GM21529 (cell line): Measurements from ENCODE around the gene FLCN.
"Not testable (repeated sequence)": the region's sequence is repeated elsewhere in the genome, so short reads cannot be mapped to it uniquely, and the experiment has no call there.

ENCODE experiments used
- ATAC-seq: cut with Tn5 transposase; IDR thresholded peaks from one replicate; pipeline ENCODE4 v1.9.1; 2021; ENCODE audit not compliant: unreplicated experiment

FLCN gene, protein sequence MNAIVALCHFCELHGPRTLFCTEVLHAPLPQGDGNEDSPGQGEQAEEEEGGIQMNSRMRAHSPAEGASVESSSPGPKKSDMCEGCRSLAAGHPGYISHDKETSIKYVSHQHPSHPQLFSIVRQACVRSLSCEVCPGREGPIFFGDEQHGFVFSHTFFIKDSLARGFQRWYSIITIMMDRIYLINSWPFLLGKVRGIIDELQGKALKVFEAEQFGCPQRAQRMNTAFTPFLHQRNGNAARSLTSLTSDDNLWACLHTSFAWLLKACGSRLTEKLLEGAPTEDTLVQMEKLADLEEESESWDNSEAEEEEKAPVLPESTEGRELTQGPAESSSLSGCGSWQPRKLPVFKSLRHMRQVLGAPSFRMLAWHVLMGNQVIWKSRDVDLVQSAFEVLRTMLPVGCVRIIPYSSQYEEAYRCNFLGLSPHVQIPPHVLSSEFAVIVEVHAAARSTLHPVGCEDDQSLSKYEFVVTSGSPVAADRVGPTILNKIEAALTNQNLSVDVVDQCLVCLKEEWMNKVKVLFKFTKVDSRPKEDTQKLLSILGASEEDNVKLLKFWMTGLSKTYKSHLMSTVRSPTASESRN

GRCh38 chr17:17237026-17237799 is at the start of gene FLCN:
Gene FLCN (minus strand): TSS chr17:17237168. CDS start chr17:17228137, 9,031 bp downstream.
- ATAC-seq: peak; percentile 79

GRCh38 chr17:17285951-17286350 is 49.0 kb upstream of the FLCN start:
- no peak for ATAC-seq

DNA sequence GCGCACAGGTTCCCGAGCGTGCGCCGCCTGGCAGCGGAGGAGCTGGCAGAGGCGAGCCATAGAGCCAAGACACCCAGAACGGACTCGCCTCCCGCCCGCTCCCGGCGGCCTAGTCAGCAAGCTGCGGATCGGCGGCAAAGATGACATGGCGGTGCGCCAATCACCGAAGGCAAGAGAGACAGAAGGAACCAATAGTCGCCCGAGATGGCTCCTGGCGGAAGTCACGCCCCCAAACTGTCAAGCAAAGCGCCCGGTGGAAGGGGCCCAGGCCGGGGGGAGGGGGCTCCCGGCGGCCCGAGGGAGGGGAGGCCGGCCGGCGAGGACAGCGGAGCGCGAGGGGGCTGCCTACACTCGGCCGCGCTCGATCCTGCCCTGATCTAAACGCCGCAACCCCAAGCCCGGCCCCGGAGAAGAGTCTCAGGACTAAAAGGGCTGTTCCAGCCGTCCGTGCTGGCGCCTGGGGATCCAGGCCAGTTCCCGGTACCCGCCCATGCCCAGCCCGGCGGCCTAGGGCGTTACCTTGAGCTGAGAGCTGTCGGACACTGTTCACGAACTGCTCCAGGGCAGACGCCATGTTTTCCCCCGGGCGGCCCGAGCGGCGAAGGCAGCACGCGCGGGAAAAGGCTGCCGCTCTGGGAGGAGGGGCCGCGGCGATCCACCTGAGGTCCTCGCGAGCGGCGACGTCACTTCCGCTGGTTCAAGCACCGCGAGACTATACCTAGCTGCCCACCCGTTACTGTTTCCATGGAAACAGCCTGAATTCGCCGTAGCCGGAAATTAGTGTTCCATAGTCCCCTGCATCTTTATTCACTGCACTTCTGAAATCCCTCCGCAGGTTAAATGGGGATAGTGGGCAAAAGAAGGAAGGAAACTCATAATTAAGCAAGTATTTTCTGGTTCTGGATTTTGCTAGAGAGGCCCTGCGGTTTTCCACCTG is 43.9 kb upstream of the FLCN start, which contains the start of gene COPS3:
COPS3 (minus strand) TSS at position 634 of the 937 bp plus-strand sequence; CDS start at position 574, 60 bp downstream.
- peak; percentile 85 for ATAC-seq

GRCh38 chr17:17279316-17279715 is 42.3 kb upstream of the FLCN start:
- ATAC-seq: no peak

DNA sequence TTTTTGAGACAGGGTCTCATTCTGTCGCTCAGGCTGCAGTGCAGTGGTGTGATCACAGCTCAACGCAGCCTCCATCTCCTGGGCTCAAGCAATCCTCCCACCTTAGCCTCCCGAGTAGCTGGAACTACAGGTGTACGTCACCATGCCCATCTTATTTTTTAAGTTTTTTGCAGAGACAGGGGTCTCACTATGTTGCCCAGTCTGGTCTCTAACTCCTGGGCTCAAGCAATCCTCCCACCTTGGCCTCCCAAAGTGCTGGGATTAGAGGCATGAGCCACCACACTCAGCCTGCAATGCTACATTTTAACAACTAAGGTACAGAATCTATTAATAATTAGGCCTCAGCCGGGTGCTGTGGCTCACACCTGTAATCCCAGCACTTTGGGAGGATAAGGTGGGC is 40.5 kb upstream of the FLCN start:
- not testable (repeated sequence) for ATAC-seq

DNA sequence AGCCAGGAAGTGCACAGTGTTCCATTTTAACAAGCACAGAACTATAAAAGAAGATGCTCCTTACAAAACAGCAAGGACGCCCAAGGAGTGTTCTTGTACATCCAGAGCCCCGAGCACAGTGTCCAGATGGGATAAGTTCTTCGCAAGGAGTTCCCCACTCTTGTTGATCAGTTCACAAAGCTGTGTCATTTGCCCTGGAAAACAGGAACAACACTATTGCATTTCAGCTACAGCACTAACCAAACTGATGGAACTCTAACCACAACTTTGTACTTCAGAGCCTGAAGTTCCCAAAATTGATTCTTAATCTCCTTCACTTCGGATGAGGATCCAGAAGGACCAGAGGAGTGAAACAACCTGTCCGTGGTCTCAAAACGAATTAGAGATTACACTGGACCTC is 39.0 kb upstream of the FLCN start:
- ATAC-seq: no peak

DNA sequence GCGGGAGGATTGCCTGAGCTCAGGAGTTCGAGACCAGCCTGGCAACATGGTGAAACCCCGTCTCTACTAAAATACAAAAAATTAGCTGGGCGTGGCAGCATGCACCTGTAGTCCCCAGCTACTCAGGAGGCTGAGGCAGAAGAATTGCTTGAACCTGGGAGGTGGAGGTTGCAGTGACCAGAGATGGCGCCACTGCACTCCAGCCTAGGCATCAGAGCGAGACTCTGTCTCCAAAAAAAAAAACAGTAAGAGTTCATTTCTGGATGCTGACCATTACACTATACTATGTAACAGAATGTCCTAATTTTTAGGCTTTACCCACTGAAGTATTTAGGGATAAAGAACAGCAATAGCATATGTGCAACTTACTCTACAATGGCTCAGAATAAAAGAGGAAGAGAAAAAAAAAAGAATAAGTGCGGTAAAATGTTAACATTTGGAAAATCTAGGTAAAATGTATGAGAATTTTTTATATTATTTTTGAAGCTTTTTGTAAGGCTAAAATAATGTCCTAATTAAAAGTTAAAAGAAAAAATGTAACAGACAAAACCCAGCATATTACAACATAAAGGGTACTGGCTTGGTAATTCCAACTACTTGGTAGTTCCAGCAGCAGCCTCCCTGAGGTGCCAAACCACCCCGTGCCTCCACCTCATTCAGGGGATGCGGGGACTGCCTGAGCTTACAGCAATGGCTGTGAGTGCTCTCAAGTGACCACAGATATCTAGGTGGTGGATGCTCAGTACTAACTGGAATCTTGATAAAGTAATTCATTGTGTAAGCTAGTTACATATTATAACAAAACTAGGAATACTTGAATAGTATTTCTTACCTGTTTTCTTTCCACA is 33.2 kb upstream of the FLCN start:
- ATAC-seq: no peak

DNA sequence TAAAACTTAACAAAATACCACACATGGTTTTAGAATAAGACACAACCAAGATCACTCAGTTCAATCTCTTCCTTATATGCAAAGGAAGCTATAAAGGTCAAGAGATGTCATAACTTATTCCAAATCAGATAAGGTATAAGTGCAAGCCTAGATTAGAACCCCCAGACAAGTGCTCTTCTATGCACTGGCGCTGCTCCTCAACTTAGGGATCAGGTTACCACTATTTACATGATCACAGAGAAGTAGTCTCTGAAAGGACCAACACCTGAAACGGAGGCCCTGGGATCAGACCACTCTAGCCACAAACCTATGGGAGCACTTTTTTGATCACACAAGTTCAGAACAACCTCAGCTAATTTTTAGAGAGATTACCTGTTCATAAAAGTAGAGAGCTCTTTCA is 27.5 kb upstream of the FLCN start:
- ATAC-seq: no peak

GRCh38 chr17:17258998-17259397 is 22.0 kb upstream of the FLCN start:
- ATAC-seq: no peak

DNA sequence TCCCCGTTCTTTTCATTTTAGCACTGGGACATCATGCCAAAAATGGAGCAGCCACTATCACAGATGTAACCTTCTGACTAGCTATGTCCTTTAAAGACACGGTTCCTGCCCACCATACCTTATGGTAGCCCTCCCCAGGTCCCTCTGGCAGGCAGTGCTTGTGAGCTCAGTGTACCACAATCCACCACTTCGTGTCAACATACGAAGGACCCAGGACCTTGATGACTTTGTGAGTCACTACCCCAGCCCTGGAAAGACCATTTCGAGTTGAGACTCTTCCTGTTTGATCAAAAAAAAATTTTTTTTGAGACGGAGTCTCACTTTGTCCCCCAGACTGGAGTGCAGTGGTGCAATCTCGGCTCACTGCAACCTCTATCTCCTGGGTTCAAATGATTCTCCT is 21.0 kb upstream of the FLCN start:
- ATAC-seq: no peak

- no peak for ATAC-seq
Measured at GRCh38 chr17:17256316-17256715, 19.3 kb upstream of the FLCN start.

- not testable (repeated sequence) for ATAC-seq
Measured at GRCh38 chr17:17255689-17256088, 18.7 kb upstream of the FLCN start.

GRCh38 chr17:17254036-17254435 is 17.1 kb upstream of the FLCN start:
- no peak for ATAC-seq

- no peak for ATAC-seq
Measured at GRCh38 chr17:17253406-17253805, 16.4 kb upstream of the FLCN start.

GRCh38 chr17:17252149-17252661 is 15.2 kb upstream of the FLCN start:
- ATAC-seq: no peak

DNA sequence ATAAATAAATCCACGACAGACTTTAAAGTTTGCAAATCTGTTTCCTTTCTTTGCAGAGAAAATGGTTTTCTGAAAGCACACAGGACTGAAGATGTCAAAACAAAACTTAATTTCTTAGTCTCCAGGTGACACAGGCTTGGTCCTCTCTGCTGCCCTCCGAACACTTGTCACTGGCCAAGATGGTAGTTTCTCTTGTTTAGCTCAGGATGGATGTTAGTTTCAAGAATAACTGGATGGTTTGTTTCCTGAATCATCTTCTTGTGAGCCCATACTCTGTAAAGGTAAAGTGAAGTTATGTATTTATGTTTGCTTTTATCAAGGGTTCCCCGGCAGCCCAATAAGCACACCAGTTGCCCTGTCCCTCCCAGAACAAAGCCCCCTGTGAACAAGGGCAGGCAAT is 9.9 kb upstream of the FLCN start:
- ATAC-seq: no peak

DNA sequence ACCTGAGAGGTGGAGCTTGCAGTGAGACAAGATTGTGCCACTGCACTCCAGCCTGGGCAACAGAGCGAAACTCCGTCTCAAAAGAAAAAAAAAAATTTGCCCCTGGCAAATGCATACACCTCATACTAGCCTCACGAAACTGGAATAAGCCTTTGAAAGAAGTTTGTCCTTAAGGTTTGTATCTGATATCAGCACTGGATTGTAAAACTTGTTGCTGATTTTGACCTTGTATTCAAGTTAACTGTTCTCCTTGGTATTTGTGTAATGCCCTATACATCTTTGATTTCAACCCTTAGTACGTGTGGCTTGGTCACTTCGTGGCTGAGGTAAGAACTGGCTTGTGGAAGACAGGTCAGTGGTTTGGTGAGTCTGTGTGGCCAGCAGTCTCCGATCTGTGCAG is 6.2 kb upstream of the FLCN start:
- ATAC-seq: no peak

- ATAC-seq: no peak
Measured at GRCh38 chr17:17242246-17242645, 5.3 kb upstream of the FLCN start.

GRCh38 chr17:17241656-17242055 is 4.7 kb upstream of the FLCN start:
- no peak for ATAC-seq

DNA sequence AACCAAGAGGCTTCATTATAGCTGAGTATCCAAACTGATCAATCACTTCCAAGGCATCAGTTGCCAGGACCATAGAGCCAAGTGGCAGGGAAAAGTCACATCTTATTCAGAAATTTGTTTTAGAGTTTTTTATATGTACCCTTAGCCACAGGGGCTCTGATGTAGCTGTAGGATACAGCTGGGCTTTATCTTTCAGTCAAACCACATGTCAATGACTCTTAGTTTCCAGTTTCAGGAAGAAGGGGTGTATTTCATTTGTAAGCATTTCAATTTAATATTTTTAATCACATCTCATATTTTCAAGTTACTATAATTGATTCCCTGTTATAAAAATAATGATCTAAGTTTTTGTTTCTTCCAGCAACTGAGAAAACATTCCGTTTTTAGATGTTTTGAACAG is 2.9 kb upstream of the FLCN start:
- ATAC-seq: no peak
